Epithelial cell of prostate (primary cell): ENCODE measurements around the gene LMTK2.

Experiments
- DNase-seq: peaks from one replicate; pipeline ENCODE4 v3.0.0-alpha.2; 2011; ENCODE audit warnings: low read depth, low spot score
- H3K27ac ChIP-seq: fragments of 450-650 bp; 2 replicates; pipeline ENCODE4 v1.5.1; 2017; ENCODE audit warnings: mild to moderate bottlenecking

Gene LMTK2

GRCh38 chr7:98229441-98229840, 122.8 kb downstream of the LMTK2 start:
- DNase-seq: no peak
- no peak overlapping the region for H3K27ac ChIP-seq

DNA sequence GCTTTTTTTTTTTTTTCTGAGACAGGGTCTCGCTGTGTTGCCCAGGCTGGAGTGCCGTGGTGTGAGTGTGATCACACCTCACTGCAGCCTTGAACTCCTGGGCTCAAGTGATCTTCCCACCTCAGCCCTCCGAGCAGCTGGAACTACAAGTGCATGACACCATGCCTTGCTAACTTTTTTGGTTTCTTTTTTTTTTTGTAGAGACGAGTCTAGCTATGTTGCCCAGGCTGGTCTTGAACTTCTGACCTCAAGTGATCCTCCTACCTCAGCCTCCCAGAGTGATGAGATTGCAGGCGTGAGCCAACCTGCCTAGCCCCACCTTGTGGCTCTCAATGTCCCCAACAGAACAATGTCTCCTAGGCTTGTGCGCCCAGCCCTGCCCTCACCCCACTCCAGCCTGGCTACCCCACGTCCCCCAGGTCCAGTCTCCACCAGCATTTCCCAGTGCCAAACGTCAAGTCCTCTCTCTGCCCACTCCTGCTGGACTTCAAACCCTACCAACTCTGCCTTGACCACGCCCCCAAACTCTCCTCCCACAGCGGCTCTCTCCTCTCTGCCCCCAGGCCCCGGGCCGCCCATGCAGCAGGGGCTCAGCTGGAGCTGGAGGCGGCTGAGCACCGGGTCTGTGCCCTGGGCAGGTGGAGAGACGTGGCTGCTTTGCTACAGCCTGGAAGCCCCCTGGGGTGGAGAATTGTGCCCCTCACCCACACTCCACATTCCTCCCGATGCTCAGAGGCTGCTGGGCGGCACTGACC, 123.5 kb downstream of the LMTK2 start:
- DNase-seq: no peak

DNA sequence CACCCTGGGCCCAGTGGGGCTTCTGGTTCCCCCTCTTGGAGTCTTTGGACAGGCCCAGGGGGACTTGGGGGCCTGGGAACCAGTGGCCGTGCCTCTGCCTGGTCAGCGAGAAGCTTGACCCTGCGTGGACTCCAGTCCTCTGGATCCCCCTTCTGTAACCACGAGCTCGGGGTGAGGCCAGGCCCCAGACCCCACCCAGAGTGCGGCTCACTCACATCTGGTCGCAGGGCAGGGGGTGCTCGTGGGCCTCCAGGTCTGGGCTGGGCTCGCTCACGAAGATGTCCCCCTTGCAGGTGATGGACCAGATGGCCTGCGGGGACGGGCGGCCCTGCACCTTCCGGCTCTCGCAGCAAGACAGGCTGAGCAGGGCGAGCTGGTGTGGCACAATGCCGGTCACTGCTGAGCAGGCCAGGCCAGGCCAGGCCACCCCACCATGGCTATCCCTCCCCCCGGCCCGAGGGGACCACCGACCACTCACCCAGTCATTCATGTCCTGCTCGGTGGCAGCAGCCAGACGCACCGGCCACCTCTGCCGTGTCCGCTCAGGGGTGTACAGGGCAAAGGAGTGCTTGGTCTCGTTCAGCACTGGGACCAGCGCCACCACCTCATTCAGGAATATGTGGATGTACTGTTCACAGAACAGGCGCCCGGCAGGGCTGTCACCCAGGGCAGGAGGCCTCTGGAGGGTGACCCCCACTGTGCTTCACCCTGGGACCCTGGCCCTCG, 124.2 kb downstream of the LMTK2 start:
- DNase-seq: no peak
- H3K27ac ChIP-seq: no peak overlapping the region

More for the DNA sequence above, 123.5 kb downstream of the LMTK2 start:
- H3K27ac ChIP-seq: no peak overlapping the region

DNA sequence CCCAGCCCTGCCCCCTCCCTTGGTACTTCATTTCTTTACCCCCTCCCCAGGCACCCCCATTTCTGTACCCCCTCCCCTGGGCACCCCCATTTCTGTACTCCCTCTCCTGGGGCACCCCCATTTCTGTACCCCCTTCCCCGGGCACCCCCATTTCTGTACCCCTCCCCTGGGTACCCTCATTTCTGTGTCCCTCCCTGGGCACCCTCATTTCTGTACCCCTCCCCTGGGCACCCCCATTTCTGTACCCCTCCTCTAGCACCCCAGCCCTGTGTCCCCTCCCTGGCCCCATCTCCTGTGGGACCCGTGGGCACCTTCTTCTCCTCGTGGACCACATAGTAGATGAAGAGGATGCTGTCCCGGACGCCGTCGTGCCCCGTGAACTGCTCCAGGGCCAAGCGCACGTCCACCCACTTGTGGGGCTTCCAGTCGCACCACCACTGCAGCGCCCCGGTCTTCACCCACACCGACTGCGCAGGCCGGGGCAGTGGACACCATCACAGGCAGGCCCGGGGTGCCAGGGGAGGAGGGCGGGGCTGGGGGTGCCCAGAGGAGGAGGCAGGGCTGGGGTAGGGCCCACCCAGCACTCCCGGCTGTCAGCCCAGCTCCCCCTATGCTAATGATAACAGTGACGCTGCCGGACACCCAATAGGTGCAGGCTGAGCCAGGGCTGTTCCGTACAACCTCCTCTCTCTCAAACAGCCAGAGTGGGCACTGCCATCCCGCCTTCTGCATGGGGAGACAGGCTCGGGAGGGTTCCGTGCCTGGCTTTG, 125.0 kb downstream of the LMTK2 start:
- DNase-seq: no peak
- no peak overlapping the region for H3K27ac ChIP-seq

DNA sequence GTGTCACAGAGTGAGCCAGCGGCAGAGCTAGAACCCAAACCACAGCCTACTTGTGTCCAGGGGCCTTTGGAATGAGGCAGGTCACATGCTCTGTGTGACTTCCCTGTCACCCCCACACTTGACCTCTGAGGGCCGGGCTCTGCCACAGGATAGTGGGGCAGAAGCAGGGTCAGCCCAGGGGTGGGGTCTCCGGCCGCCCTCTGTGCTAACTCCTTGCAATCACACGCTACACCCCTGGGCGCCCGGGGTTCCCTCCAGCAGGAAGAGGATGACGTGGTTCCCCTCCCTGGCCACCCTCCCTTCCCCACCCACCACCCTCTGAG, 125.6 kb downstream of the LMTK2 start:
- DNase-seq: no peak
- H3K27ac ChIP-seq: no peak overlapping the region

DNA sequence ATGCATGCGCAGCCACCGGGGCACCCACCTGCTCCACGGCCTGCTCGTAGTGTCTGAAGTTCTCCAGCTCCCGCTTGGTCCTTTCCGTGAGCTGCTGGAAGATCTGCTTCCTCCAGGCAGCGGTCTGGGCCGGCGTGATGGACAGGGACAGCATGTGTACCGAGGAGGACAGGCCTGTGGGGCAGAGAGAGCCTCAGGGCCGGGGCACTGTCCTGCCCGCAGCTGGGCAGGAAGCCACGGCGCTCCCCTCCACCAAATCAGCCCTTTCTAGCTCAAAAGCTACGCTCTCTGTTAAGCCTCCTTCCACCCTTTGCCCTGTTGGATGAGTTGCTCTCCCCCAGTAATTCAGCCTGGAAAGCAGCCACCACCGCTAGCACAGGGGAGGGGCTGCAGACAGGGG, 126.1 kb downstream of the LMTK2 start:
- H3K27ac ChIP-seq: no peak overlapping the region
- no peak for DNase-seq

- H3K27ac ChIP-seq: no peak overlapping the region
- DNase-seq: no peak
Measured at GRCh38 chr7:98233219-98234070, 126.8 kb downstream of the LMTK2 start.

DNA sequence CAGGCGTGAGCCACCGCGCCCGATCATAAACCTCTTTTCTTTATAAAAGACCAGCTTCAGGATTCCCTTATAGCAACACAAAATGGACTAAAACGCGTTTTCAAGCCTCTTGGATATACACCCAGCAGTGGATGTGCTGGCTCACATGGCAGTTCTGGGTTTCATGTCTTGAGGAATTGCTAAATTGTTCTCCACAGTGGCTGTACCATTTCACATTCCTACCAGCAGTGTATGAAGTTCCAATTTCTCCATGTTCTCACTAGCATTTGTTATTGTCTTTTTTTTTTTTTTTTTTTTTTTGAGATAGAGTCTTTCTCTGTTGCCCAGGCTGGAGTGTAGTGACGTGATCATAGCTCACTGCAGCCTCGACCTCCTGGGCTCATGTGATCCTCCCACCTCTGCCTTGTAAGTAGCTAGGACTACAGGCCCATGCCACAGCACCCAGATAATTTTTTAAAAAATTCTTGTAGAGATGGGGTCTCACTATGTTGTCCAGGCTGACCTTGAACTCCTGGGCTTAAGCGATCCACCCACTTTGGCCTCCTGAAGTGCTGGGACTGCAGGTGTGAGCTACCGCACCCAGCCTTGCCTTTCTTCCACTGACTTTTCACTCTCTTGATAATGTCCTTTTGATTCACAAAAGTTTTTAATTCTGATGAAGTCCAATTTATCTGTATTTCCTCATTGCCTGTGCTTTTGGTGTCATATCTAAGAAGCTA, 127.9 kb downstream of the LMTK2 start:
- DNase-seq: no peak

GRCh38 chr7:98235901-98236300, 129.2 kb downstream of the LMTK2 start:
- no peak for DNase-seq
- H3K27ac ChIP-seq: no peak overlapping the region

More for the DNA sequence above, 127.9 kb downstream of the LMTK2 start:
- no peak overlapping the region for H3K27ac ChIP-seq

- no peak overlapping the region for H3K27ac ChIP-seq
Measured at GRCh38 chr7:98236355-98237185, 129.9 kb downstream of the LMTK2 start.

DNA sequence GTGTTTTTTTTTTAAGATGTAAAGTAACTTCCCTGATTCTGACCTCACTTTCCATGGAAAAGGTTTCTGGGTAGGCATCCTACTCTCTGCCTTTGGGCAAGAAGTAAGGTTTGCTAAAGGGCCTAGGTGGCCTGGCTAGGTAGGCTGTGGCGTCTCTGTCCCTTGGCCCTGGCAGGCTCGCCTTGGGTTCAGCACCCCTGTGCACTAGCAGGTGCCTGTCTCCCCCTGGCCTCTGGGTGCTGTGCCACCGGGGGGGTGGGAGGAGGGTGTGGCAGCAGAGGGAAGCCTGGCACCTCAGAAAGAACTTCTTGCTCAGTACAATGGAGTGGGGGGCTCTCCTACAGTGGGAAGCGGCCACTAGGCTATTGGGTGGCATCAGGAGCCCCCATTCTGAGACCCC, 131.4 kb downstream of the LMTK2 start:
- H3K27ac ChIP-seq: no peak overlapping the region
- no peak for DNase-seq

More at GRCh38 chr7:98236355-98237185, 129.9 kb downstream of the LMTK2 start:
- no peak for DNase-seq

DNA sequence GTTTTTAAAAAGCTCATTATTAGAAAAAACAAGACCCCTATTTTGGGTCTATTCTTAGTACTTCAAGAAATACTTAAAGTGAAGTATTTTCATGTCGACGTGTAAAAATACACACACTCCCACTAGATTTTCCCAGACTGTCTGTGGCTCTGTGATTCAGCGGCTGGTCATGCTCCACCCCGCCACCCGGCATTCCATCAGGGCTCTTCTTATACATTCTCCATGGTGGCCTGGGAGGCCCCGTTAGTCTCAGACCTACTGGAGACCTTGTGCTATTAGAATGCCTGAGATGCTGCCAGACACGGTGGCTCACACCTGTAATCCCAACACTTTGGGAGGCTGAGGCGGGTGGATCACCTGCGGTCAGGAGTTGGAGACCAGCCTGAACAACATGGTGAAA, 132.3 kb downstream of the LMTK2 start:
- no peak for DNase-seq
- no peak overlapping the region for H3K27ac ChIP-seq

GRCh38 chr7:98240961-98241673, 134.5 kb downstream of the LMTK2 start:
- no peak for DNase-seq
- no peak overlapping the region for H3K27ac ChIP-seq

DNA sequence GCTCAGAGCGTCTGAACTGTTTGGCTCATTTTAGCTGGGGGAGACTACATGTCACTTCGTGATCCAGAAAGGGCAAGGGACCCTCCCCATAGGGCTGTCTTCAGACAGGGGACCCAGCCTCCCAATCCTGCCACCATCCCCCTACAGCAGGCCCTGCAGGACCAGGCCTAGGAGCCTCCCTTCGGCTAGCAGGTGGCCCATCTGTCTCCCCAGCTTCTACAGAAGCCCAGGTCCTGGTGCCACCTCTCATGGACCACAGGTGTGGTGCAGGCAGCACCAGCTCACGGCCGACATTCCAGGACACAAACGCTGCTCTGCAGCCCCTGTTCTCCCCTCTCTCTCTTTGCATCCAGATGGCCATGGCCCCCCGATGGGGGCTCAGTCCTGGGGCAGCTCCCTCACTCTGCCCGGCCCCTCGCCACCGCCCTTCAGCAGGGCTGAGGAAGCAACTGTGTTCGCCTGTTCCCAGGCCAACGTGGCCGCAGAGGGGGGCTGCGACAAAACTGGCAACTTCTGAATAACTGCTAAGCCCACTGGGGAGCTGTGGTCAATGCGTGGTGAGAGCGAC, 135.1 kb downstream of the LMTK2 start:
- DNase-seq: no peak
- no peak overlapping the region for H3K27ac ChIP-seq

- no peak for DNase-seq
- H3K27ac ChIP-seq: no peak overlapping the region
Measured at GRCh38 chr7:98242342-98242741, 135.7 kb downstream of the LMTK2 start.

- no peak overlapping the region for H3K27ac ChIP-seq
- DNase-seq: no peak
Measured at GRCh38 chr7:98242934-98243333, 136.3 kb downstream of the LMTK2 start.

DNA sequence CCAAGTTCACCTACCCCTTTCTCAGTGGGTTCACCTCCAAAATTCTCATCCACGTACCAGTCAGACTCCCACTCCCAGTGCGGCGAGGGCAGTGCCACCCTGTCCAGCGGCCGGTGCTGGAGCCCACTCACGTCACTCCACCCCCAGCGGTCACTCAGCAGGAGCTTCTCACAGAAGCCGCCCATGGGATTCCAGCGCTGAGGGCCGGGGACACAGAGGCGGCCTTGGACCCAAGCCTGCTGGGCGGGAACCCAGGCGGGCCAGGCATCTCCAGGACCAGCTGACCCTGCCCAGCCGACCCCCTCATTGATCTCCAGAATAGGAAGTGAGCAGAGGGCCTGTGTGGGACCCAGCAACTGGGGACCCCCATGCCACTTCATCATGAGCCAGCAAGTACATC, 138.2 kb downstream of the LMTK2 start:
- DNase-seq: no peak
- H3K27ac ChIP-seq: no peak overlapping the region

- H3K27ac ChIP-seq: no peak overlapping the region
- no peak for DNase-seq
Measured at GRCh38 chr7:98248156-98248555, 141.5 kb downstream of the LMTK2 start.
